NCI-H446 (cell line): ENCODE data around the gene RASAL1.
"Not testable (repeated sequence)": the region's sequence is repeated elsewhere in the genome, so short reads cannot be mapped to it uniquely, and the experiment has no call there.

ENCODE experiments used
- DNase-seq, 2 experiments: peaks; one replicate each; lab custom pipeline; 2025; lab: John Stamatoyannopoulos, UW

Gene RASAL1

GRCh38 chr12:113142173-113142885 is 6.8 kb upstream of the RASAL1 start:
- peak in 1 of 2 experiments; percentile 12 for DNase-seq

DNA sequence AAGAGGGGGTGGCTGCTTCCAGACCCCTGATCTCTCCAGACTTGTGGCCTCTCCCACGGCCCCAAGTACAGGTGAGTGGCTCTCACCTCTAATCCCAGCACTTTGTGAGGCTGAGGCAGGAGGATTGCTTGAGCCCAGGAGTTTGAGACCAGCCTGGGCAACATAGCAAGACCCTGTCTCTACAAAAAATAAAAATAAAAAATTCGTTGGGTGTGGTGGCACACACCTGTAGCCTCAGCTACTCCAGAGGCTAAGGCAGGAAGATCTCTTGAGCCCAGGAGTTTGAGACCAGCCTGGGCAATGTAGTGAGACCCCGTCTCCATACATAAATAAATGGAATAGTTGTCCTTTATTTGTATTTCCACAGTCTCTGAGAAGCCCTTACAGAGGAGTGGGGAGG is 6.2 kb upstream of the RASAL1 start:
- not testable (repeated sequence) for DNase-seq

GRCh38 chr12:113140706-113141105 is 5.1 kb upstream of the RASAL1 start:
- DNase-seq: no peak

GRCh38 chr12:113138826-113139225 is 3.3 kb upstream of the RASAL1 start:
- no peak for DNase-seq

GRCh38 chr12:113137861-113138783 is 2.6 kb upstream of the RASAL1 start:
- DNase-seq: no peak

- no peak for DNase-seq
These were observed 1.5 kb upstream of the RASAL1 start for GRCh38 chr12:113136990-113137511.

GRCh38 chr12:113136128-113136989 is 798 bp upstream of the RASAL1 start:
- DNase-seq: no peak

DNA sequence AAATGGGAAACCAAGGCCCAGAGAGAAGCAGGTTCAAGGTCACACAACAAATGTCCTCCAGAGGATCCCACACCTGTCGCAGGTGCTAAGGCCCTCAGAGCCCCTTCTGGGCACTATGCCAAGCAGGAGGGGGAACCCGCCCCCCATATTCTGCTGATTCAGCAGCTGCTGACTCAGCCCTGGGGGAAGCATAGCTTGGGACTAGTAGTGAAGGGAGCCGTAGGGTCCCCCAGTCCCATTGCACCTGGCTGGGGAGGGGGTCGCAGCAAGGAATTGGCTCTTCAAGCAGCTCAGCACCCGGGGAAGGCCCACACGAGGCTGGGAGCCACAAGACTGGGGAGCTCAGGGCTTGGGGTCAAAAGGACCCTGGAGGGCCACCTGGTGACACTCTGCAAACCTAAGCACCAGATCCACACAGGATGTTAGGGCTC is 1.0 kb downstream of the RASAL1 start:
- DNase-seq: no peak

DNA sequence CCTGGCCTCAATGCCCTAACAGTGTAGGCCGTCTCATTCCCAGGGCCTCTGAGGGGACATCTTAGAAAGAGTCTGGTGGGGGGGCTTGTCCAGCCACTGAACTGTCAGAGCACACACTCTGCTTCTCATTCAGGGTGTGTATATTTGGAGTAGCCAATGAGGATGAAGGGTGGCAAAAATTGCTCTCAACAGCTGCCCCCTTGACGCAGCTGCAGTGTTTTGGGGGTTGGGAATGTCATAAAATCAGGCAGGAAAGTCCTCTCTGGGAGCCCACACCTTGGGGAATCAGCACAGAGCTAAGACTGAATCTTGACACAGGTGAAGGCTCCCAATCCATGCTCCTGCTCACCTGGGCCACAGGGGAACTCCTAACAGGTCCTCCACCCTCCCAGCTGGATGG is 1.5 kb downstream of the RASAL1 start:
- DNase-seq: no peak

DNA sequence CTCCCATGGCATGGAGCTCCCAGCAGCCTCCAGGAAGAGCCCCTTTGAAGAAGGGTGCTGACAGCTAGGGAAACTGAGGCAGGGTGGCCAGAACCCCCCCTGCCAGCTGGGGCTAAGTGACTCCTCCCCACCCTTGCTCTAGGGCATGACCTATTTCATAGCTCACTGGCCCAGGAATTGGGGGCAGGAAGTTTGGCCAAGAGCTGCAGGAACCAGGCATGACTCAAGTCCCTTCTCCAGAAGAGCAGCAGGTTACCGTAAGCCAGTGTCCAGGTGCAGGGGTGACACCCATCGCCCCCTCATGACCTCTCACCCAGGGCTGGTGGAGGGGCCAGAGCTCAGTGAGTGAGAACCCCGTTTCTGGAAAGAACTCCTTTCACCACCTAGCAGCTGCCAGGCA is 1.9 kb downstream of the RASAL1 start:
- no peak for DNase-seq

- no peak for DNase-seq
These were observed 2.5 kb downstream of the RASAL1 start for GRCh38 chr12:113133036-113133435.

DNA sequence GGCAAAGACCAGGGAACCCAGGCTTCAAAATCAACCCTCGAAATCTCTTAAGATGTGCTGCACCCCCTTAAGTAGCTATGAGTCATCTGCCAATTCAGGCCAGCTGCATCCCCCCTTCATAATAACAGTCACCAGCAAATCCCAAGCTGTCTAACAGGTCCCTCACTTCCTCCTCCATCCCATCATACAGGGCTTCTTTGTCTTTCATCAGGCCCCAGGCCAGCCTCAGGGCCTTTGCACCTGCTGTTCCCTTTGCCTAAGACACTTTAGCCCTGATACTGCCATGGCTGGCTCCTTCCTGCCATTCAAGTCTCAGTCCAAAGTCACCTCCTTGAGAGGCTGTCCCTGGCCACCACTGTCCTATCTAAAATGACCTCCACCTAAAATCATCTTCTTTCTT is 4.0 kb downstream of the RASAL1 start:
- no peak for DNase-seq

DNA sequence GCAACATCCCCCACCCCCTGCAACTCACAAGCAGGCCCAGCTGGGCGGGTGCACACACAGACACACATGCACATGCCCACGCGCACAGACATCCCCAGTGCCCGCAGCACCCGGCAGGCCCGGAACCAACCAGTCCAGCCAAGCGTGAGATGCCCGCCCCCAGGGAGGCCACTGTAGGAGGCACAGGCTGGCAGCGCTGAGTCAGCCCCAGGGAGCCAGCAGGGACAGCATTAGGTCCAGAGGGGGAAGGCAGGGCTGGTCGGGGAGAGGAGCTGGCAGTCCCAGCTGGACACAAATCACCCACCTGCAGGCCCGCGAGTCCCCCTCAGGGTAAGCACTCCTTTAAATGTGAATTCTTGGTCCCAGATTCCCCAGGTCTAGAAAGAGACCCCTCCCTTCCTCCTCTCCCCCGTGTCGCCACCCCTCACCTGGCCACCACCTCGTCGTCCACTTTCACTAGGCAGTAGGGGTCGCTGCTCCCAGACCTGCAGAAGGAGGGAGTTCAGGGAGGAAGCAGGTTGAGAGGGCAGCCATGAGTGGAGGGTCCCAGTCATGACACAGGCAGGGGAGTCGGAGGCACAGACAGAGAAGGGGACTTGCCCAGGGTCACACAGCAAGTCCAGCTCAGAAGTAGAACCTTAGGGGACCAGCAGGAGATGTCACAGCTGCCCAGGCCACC is 5.0 kb downstream of the RASAL1 start:
- DNase-seq: no peak

DNA sequence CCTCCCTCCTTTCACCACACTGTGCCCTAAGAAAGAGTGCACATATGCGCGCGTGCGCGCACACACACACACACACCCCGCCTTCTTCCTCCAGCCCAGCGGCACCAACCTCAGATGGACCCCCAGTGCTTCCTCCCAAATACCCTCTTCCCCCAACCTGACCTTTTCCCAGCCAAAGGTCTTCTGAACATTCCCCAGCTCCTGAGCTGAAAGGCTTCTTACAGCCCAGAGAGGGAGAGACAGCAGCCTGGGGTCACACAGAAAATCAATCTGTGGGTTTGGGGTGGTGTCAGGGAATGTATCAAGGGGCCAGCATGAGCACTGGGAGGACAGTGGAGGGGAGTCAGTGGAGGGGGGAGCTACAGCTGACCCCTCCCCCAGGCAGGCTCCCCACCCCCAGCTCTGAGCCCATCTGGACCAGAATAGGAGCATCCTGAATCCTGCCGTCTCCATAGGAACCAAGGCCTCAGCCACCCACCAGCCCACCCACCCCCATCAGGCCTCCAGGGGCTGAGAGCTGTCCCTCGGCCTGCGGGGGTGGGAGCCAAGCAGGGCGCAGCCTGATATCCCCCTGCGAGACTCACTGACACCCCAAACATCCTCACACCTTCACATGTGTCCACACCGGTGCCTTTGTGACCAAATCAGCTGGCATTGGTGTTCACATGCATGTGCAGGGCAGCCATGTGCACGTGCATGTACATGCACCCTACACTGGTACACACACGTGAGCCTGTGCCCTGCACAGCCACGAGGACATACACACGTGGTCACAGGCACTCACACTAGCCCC is 5.7 kb downstream of the RASAL1 start:
- no peak for DNase-seq

- DNase-seq: no peak
These were observed 6.5 kb downstream of the RASAL1 start for GRCh38 chr12:113128802-113129663.

DNA sequence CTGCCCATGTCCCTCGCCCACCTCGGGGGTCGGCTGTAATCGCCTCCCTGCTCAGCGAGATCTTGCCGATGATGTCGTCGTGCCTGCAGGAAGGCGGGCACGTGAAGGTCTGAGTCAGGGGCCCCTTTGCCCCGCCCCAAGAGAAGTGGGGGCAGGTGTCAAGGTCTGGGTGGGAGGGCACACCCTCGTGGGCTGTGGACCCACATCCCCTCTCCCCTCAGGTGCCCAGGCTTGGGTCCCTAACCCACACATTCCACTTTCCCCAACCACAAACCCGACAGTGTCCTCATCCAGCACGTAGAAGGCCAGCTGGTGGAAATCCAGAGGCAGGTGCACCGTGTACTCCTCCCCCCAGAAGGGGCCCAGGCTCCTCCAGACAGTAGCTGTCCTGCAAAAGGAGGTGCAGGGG is 7.8 kb downstream of the RASAL1 start:
- no peak for DNase-seq

GRCh38 chr12:113120670-113121370 is 14.7 kb downstream of the RASAL1 start:
- no peak for DNase-seq

- DNase-seq: no peak
These were observed 15.4 kb downstream of the RASAL1 start for GRCh38 chr12:113119980-113120669.
